ENCODE measurements around the gene TCF4. TPM values are rescaled to one million over a fixed set of nuclear protein-coding genes. Genes with fewer than 3 reads are reported as not detected.
A peak's percentile ranks its signal among the peaks of the same experiment; 100 is the strongest.

The TCF4 gene
- total RNA-seq, 4 donors from 2014 or later: 30.3 to 51.1 (median 40.1) TPM

DNA sequence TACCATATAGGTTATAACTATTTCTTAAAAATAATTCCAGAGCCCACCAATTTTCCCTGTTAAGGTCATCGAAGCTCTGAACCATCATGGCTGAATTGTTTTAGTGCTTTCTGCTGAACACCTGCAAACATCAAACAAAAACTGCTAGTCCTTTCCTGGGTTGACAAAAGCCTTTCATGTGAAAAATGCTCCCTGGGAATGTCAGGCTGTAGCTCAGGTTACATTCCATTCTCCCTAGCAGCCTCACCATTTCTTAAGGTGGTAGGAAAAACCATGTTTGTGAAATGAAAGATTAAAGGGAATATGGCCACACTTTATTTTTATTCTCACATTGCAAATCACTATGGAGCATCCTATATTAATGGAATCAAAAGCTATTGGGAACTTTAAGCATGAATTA lies 5.7 kb downstream of the TCF4 start:
- peak overlapping the region in 1 of 4 donors; percentile 2 for H3K27ac ChIP-seq
- intact Hi-C loops (cut with DNase I; ENCODE audit: low total_unique reads): loop anchor here (10.0 kb wide), 2 partner anchors 108 to 358 kb away; no protein-coding TSS in a partner anchor
- TF ChIP-seq, protein P1, sequence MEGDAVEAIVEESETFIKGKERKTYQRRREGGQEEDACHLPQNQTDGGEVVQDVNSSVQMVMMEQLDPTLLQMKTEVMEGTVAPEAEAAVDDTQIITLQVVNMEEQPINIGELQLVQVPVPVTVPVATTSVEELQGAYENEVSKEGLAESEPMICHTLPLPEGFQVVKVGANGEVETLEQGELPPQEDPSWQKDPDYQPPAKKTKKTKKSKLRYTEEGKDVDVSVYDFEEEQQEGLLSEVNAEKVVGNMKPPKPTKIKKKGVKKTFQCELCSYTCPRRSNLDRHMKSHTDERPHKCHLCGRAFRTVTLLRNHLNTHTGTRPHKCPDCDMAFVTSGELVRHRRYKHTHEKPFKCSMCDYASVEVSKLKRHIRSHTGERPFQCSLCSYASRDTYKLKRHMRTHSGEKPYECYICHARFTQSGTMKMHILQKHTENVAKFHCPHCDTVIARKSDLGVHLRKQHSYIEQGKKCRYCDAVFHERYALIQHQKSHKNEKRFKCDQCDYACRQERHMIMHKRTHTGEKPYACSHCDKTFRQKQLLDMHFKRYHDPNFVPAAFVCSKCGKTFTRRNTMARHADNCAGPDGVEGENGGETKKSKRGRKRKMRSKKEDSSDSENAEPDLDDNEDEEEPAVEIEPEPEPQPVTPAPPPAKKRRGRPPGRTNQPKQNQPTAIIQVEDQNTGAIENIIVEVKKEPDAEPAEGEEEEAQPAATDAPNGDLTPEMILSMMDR (IDR thresholded peaks at IDR 0.05): no peak
- TF ChIP-seq EP300 (IDR thresholded peaks at IDR 0.05; ENCODE audit: low read depth): no peak
- no peak for TF ChIP-seq POLR2A (IDR thresholded peaks at IDR 0.05)
- TF ChIP-seq POLR2AphosphoS5 (IDR thresholded peaks at IDR 0.05): no peak
- no peaks in the 10 kb centered on the region for H3K9me3 ChIP-seq
- H3K4me1 ChIP-seq: peaks cover 0 to 30% (median 5%) of the 10 kb centered on the region in 4 donors
- in situ Hi-C loops (cut with MboI; ENCODE audit: low pct_ligation_motif_present in 1 of 4, low pct_unique_long_range_greater_than_20kb in 1 of 4, low sequenced_read_pairs in 3 of 4): loop anchor here in 3 of 4 donors (10.0 to 25.0 kb wide), 5 partner anchors 168 to 345 kb away; no protein-coding TSS in a partner anchor
- H3K4me3 ChIP-seq: no peak overlapping the region
- 48 to 56% methylated on average over 1 of the region's 1 CpG for WGBS, 2 donors (ENCODE audit: low coverage in 1 of 2)
- no peaks in the 10 kb centered on the region for H3K36me3 ChIP-seq
- DNase-seq: no peak
- H3K27me3 ChIP-seq: peaks cover 12% of the 10 kb centered on the region

DNA sequence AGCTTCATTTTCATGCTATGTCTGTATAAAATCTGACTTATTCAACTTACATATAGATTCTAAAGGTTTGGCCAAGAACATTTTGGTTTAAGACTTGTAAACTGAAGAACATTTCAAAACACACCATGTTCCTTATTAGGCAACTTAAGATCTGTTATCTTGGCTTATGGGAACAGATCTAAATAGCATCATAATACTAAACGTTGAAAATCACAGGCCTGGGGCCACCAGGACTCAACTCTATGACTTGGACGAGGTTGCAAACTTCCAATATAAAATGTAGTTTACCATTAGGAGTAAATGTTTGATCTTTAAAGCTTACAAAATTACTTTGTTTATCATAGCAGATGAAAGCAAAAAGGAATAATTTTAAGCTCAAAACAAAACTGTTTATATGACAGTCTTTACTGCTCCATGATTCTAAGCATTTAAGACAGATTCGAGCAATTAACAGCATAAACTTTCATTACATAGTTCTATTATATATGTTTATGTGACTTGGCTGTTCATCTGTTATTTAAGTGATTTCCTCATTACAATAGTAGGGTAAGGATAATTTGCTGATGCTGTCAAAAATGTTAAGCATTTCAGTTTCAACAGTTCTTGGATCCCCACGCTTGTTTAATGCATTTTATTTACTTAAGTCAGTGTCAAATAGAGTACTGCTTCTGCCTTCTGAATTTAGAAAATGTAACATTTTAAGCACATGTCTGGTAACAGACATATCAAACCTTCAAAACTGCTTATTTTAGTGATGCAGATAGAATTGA lies 8.3 kb downstream of the TCF4 start:
- H3K36me3 ChIP-seq: no peaks in the 10 kb centered on the region
- no peaks in the 10 kb centered on the region for H3K27me3 ChIP-seq
- H3K4me1 ChIP-seq: peaks cover 0 to 9% (median 5%) of the 10 kb centered on the region in 4 donors
- intact Hi-C loops (cut with DNase I; ENCODE audit: low total_unique reads) (loop anchor here (10.0 kb wide), 2 partner anchors 105 to 355 kb away; no protein-coding TSS in a partner anchor), in situ Hi-C loops (cut with MboI; ENCODE audit: low pct_ligation_motif_present in 1 of 4, low pct_unique_long_range_greater_than_20kb in 1 of 4, low sequenced_read_pairs in 3 of 4) (loop anchor here in 3 of 4 donors (10.0 to 25.0 kb wide), 5 partner anchors 165 to 342 kb away; no protein-coding TSS in a partner anchor)
- WGBS, 2 donors (ENCODE audit: low coverage in 1 of 2): 40 to 48% methylated on average over 4 of the region's 4 CpGs
- H3K4me3 ChIP-seq: no peak overlapping the region
- H3K27ac ChIP-seq: peak overlapping the region in 1 of 4 donors; percentile 22
- TF ChIP-seq EP300 (IDR thresholded peaks at IDR 0.05; ENCODE audit: low read depth): no peak
- TF ChIP-seq POLR2A (IDR thresholded peaks at IDR 0.05): no peak
- TF ChIP-seq POLR2AphosphoS5 (IDR thresholded peaks at IDR 0.05): no peak
- TF ChIP-seq, protein P1 (IDR thresholded peaks at IDR 0.05): no peak
- no peak for DNase-seq
- H3K9me3 ChIP-seq: no peaks in the 10 kb centered on the region

DNA sequence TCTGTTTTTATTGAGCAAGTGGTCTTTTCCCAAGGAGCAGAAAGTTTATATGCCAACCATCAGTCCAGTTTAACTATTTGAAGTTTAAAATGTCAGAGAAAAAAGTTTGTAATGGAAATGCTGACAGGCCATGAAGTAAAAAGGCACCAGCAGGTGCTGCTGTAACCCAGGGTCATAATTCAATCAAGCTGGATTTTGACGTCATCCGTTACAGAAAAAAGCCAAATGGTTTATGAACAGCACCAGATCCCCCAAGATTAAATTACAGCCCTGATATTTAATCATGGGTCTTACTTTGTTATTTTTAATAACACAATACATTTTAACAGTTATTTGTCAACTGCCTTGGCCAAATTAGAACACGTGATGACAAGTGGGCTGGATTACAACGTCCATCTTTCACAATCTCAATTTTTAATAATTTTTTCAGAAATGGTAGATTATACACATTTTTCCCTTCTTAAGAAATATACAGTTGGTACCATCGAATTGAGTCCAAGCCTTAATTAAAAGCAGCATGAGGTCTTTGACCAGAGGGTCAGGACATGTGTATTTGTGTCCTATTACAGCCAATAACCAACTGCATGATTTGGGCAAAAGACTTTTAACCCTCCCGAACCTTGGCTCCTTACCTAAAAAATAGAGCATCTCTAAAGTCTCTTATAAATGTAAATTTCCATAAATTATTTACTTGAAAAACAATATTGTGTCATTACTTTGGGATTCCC lies 10.0 kb downstream of the TCF4 start:
- TF ChIP-seq POLR2A (IDR thresholded peaks at IDR 0.05) (no peak), POLR2AphosphoS5 (IDR thresholded peaks at IDR 0.05) (no peak), EP300 (IDR thresholded peaks at IDR 0.05; ENCODE audit: low read depth) (no peak)
- TF ChIP-seq, protein P1 (IDR thresholded peaks at IDR 0.05): no peak
- DNase-seq: no peak
- Histone ChIP-seq H3K4me3 (no peak overlapping the region), H3K36me3 (no peaks in the 10 kb centered on the region), H3K4me1 (peaks cover 0 to 4% (median 0%) of the 10 kb centered on the region in 4 donors), H3K9me3 (no peaks in the 10 kb centered on the region), H3K27ac (no peak overlapping the region), H3K27me3 (no peaks in the 10 kb centered on the region)
- in situ Hi-C loops (cut with MboI; ENCODE audit: low pct_ligation_motif_present in 1 of 4, low pct_unique_long_range_greater_than_20kb in 1 of 4, low sequenced_read_pairs in 3 of 4) (loop anchor here in 3 of 4 donors (25.0 kb wide), 3 partner anchors 166 to 341 kb away; no protein-coding TSS in a partner anchor), intact Hi-C loops (cut with DNase I; ENCODE audit: low total_unique reads) (no loop called here)
- 70 to 71% methylated on average over 6 of the region's 6 CpGs for WGBS, 2 donors (ENCODE audit: low coverage in 1 of 2)

DNA sequence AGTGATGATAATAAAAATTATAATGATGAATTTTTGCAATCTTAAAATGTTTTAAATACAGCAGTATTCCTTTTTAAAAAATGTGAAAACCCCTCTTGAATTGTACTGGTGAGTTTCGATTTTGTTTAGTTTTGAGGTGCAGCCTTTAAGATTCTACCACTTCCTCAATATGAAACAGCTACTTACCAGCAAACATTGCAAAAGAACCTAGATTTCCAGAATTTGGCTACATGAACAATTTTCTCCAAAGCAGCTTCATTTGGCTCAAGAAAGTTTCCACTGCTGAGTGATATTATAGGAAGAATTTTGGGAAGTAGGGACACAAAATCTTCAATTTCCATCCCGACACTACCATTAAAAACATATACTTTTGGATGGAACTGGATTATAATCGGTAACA lies 12.0 kb downstream of the TCF4 start:
- Histone ChIP-seq H3K9me3 (no peaks in the 10 kb centered on the region), H3K4me1 (peaks cover 0 to 4% (median 0%) of the 10 kb centered on the region in 4 donors), H3K36me3 (no peaks in the 10 kb centered on the region), H3K27ac (no peak overlapping the region), H3K4me3 (no peak overlapping the region), H3K27me3 (no peaks in the 10 kb centered on the region)
- DNase-seq: no peak
- 64 to 79% methylated on average over 3 of the region's 3 CpGs for whole genome bisulfite sequencing, 2 donors (ENCODE audit: low coverage in 1 of 2)
- TF ChIP-seq, protein P1 (IDR thresholded peaks at IDR 0.05): no peak
- no peak for TF ChIP-seq POLR2A (IDR thresholded peaks at IDR 0.05)
- TF ChIP-seq POLR2AphosphoS5 (IDR thresholded peaks at IDR 0.05): no peak
- no peak for TF ChIP-seq EP300 (IDR thresholded peaks at IDR 0.05; ENCODE audit: low read depth)
- intact Hi-C loops (cut with DNase I; ENCODE audit: low total_unique reads) (no loop called here), in situ Hi-C loops (cut with MboI; ENCODE audit: low pct_ligation_motif_present in 1 of 4, low pct_unique_long_range_greater_than_20kb in 1 of 4, low sequenced_read_pairs in 3 of 4) (loop anchor here in 3 of 4 donors (25.0 kb wide), 3 partner anchors 164 to 339 kb away; no protein-coding TSS in a partner anchor)
